ENCODE results near the gene GALNT6.
A peak's percentile ranks its signal among the peaks of the same experiment; 100 is the strongest.
"Not testable (repeated sequence)": the region's sequence is repeated elsewhere in the genome, so short reads cannot be mapped to it uniquely, and the experiment has no call there.

GALNT6 gene

DNA sequence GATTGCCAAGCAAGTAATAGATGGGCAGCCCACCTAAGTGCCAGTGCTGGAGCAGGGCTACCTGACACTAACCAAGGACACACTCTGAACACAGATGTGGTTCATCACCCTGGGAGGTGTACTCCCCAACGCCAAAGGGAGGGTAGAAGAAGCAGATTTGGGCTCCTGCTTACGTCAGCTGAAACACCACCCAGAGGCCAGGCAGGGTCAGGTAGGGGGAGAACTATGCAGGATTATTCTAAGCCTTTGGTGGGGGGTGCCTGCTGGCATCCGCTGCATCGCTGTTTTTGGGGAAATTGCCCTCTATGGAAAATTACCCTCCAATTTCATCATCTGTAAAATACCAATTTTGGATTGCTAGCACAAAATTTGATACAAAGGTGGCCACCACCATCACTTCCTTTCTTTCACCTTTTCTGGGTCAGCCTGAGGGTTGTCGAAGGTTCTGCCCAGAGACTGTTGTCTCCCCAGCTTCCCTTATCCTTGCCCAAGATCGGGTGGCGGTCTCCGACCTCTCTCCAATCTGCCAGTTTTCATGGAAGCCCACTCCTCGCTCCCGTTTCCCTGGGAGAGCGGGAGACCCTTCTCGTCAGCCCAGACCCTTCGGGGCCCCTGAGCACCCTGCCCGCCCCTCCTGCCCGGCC is 67.8 kb downstream of the GALNT6 start:
- DNase-seq (ENCODE audit: low read depth in 2 of 2), result peak; percentile 24 to 39

- no peak for DNase-seq (ENCODE audit: low read depth in 2 of 2)
Observed at GRCh38 chr12:51322452-51322851, 68.8 kb downstream of the GALNT6 start.

DNA sequence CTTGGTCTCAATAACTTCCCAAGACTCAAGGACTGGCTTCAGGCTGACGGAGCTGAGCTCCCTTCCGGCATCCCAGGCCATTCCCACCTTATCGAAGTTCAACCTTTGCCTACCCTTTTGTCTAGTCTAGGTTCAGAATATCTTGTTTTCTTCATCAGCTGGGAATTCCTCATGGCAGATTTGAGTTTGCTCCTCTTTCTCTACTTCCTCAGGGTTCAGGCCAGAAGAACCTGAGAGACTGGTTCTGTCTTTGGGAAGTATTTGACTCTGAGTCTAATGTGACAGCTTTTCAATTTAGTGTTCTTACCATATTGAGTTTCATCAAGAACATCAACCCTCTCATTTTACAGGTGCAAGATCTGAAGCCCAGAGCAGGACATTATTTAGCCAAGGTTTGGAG is 69.3 kb downstream of the GALNT6 start:
- no peak for DNase-seq (ENCODE audit: low read depth in 2 of 2)

GRCh38 chr12:51320695-51321320 is 70.4 kb downstream of the GALNT6 start:
- no peak for DNase-seq (ENCODE audit: low read depth in 2 of 2)

GRCh38 chr12:51320311-51320694 is 70.9 kb downstream of the GALNT6 start:
- DNase-seq (ENCODE audit: low read depth in 2 of 2), result no peak

GRCh38 chr12:51318846-51319599 is 72.2 kb downstream of the GALNT6 start:
- peak in 1 of 2 donors; percentile 32 for DNase-seq (ENCODE audit: low read depth in 2 of 2)

DNA sequence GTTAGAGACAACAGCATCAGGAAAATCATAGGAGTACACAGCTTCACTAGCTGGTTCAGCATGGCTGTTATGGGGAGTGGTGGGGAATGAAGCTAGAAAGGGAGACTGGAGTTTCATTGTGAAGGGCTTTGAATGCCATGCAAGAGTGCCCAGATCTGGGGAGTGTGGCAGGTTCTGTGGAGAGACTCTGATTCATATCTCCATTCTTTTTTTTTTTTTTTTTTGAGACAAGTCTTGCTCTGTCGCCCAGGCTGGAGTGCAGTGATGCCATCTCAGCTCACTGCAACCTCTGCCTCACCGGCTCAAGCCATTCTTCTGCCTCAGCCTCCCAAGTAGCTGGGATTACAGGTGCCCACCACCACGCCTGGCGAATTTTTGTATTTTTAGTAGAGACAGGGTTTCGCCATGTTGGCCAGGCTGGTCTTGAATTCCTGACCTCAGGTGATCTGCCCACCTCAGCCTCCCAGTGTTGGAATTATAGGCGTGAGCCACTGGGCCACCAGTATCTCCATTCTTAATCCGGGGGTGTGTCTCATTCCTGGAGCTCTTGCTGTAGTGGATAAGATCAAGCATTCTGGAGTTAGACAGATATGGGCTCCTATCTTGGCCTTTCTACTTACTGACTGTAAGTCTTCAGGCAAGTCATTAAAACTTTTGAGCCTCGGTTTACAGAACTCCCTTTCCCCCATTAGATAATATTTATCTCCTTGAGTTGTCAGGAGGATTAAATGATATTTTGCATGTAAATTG is 73.0 kb downstream of the GALNT6 start:
- not testable (repeated sequence) for DNase-seq (ENCODE audit: low read depth in 2 of 2)

GRCh38 chr12:51311389-51311788 is 79.8 kb downstream of the GALNT6 start:
- DNase-seq (ENCODE audit: low read depth in 2 of 2), result no peak

DNA sequence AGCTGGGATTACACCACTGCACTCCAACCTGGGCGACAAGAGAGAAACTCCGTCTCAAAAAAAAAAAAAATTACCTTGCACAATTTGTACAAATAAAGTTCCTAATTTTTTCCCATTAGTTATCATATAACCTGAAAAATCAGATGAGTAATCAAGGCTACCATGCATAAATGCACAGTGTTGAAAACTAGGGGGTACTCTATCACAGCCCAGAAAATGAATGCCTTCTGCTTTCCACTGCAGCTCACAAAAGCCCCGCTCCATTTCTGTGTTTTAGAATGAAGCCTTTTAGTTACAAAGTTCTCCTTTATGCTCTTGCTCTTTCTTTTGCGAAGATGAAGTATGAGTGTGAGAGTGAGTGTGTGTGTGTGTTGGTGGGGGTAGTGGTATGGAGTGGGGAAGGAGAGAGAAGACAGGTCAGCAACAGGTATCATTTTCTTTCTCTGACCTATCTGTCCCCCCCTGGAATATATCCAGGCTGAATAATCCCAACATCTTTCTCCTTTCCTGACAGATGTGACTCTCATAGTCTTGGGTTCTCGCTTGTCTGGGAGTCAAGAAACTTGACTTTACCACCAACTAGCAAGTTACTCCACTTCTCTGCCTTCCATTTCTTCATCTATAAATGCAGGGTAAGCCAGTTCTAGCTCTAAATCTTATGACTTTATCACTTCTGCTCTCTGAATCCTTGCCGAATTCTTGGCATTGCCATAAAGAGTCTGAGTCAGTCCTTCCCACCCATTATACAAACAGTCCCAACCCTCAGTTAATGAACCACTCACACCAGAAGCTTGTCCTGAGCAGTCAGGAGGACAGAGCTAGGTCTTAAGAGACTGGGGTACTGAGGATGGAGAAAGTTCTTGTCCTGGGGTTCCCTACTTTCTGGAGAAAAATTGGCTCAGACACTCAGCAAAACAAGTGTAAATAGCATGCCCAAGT is 83.3 kb downstream of the GALNT6 start:
- no peak for DNase-seq (ENCODE audit: low read depth in 2 of 2)

GRCh38 chr12:51306507-51306906 is 84.7 kb downstream of the GALNT6 start:
- no peak for DNase-seq (ENCODE audit: low read depth in 2 of 2)

Measured in stimulated activated CD8-positive, alpha-beta memory T cell treated with anti-CD3 and anti-CD28 coated beads, Interleukin-7, amount 100 ng/mL, for 4 hours (primary cell).